Lower leg skin (tissue), 4 donors: Measurements from ENCODE around the gene ANAPC16. TPM values are rescaled to one million over a fixed set of nuclear protein-coding genes. Genes with fewer than 3 reads are reported as not detected.
A peak's percentile ranks its signal among the peaks of the same experiment; 100 is the strongest.

Experiments used
- DNase-seq, 2 donors: peaks; one replicate each; pipeline ENCODE4 v3.0.0-alpha.2; 2019; ENCODE audit warnings: low spot score in 2 of 2
- H3K4me3 ChIP-seq: fragments of 200-600 bp; sonication (generic); 2 replicates; pipeline ENCODE4 v1.5.1; 2017; ENCODE audit warnings: mild to moderate bottlenecking, low read depth; ENCODE audit not compliant: poor library complexity, severe bottlenecking
- POLR2A ChIP-seq, 2 donors: fragments of 450-650 bp; IDR thresholded peaks; one replicate each; pipeline ENCODE4 v1.6.1; 2016 to 2017; ENCODE audit warnings: antibody characterized with exemption in 2 of 2, mild to moderate bottlenecking in 1 of 2, moderate library complexity in 1 of 2
- WGBS, 2 donors: methylation state at CpG; one replicate each; pipeline ENCODE4 v1.1.5; 2018; 5-methylcytosine and 5-hydroxymethylcytosine counted together
- intact Hi-C: fragments of 100-400 bp; cut with DNase I; formaldehyde crosslinking; loops from one replicate; pipeline ENCODE4 v1.15.0; 2023; ENCODE audit warnings: low total_unique reads
- total RNA-seq, 4 donors: library from RNA; depleted of rRNA; stranded (reverse); fragments of >200 nt; gene quantifications; one replicate each; pipeline ENCODE4 v1.1.0, GENCODE V29; 2016
- TF ChIP-seq, protein P1 (sequence below), 3 donors: fragments of 450-650 bp; IDR thresholded peaks; one replicate each; pipeline ENCODE4 v1.5.1; 2016; ENCODE audit warnings: antibody characterized with exemption in 3 of 3, mild to moderate bottlenecking in 3 of 3, moderate library complexity in 2 of 3

The ANAPC16 gene
- total RNA-seq, 4 donors from 2014 or later, result 47.8 to 116 (median 100) TPM

DNA sequence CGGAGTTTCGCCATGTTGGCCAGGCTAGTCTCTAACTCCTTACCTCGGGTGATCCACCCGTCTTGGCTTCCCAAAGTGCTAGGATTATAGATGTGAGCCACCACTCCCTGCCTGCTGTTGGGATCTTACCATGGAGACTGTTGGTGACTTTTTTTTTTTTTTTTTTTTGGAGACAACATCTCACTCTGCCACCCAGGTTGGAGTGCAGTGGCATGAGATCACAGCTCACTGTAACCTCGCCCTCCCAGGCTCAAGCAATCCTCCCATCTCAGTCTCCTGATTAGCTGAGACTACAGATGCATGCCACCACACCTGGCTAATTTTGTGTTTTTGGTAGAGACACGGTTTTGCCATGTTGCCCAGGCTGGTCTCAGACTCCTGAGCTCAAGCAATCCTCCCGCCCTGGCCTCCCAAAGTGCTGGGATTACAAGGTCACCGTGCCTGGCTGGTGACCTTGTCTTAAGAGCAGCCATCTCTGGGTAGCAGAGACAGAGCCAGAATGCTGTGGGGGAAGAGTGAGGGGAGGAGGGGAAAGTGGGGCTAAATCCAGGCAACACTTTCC is 26.0 kb downstream of the ANAPC16 start:
- no peak overlapping the region for H3K4me3 ChIP-seq
- no peak for DNase-seq
- no peak for TF ChIP-seq POLR2A (IDR thresholded peaks at IDR 0.05)
- TF ChIP-seq, protein P1, sequence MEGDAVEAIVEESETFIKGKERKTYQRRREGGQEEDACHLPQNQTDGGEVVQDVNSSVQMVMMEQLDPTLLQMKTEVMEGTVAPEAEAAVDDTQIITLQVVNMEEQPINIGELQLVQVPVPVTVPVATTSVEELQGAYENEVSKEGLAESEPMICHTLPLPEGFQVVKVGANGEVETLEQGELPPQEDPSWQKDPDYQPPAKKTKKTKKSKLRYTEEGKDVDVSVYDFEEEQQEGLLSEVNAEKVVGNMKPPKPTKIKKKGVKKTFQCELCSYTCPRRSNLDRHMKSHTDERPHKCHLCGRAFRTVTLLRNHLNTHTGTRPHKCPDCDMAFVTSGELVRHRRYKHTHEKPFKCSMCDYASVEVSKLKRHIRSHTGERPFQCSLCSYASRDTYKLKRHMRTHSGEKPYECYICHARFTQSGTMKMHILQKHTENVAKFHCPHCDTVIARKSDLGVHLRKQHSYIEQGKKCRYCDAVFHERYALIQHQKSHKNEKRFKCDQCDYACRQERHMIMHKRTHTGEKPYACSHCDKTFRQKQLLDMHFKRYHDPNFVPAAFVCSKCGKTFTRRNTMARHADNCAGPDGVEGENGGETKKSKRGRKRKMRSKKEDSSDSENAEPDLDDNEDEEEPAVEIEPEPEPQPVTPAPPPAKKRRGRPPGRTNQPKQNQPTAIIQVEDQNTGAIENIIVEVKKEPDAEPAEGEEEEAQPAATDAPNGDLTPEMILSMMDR (IDR thresholded peaks at IDR 0.05), result no peak
- intact Hi-C loops, result no loop called here
- 82 to 87% methylated on average over 8 of the region's 8 CpGs for WGBS, 2 donors

DNA sequence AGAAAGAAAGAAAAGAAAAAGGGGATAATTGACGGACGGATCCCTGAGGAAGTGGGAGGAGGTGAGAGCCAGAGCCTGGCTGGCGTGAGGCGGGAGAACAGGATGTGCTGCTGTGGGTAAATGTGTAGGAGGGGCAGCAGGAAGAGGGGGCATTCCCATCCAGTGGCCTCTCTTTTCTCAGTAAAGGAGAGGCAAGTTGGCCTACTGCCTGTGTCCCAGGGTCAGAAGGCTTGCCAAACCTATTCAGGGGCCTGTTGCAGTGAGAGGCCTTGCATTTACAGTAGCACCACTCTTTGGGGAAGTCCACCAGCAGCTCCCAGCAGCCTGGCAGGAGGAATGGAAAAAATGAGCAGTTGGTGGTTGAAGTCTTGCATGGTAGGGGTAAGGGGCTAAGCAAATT is 26.9 kb downstream of the ANAPC16 start:
- peak; percentile 74 to 92 for DNase-seq
- no peak overlapping the region for H3K4me3 ChIP-seq
- intact Hi-C loops, result no loop called here
- TF ChIP-seq, protein P1 (IDR thresholded peaks at IDR 0.05), result no peak
- TF ChIP-seq POLR2A (IDR thresholded peaks at IDR 0.05), result no peak
- WGBS, 2 donors, result 51 to 59% methylated on average over 4 of the region's 4 CpGs

DNA sequence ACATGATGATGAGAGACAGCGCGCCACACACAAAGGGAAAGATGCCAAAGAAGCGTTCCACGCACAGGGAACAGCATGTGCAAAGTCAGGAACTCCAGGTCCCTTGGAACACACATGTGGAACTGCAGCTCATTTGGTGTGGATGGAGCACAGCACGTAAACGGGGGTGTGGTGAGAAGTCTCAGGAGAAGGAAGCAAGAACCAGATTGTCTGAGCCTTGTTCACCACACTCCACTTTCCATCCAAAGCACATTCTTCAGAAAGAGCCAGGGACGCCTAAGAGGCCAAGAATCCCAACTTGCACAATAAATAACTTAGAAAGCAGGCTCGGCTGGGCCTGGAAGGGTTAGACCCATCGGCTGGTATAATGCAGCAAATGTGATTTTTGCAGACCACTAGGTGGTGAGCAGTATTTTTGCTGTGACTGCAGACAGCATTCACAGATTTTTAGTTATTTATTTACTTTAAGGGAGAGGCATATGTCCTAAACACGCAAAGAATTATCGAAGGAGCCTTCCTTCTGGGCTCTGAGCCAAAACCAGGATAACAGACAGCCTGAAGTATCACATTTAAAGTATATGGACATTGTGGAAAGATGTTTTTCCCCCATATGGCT is 28.1 kb downstream of the ANAPC16 start:
- no peak overlapping the region for H3K4me3 ChIP-seq
- peak; percentile 91 to 94 for DNase-seq
- no peak for TF ChIP-seq POLR2A (IDR thresholded peaks at IDR 0.05)
- TF ChIP-seq, protein P1 (IDR thresholded peaks at IDR 0.05), result no peak
- intact Hi-C loops, result no loop called here
- 48 to 53% methylated on average over 11 of the region's 11 CpGs for WGBS, 2 donors

DNA sequence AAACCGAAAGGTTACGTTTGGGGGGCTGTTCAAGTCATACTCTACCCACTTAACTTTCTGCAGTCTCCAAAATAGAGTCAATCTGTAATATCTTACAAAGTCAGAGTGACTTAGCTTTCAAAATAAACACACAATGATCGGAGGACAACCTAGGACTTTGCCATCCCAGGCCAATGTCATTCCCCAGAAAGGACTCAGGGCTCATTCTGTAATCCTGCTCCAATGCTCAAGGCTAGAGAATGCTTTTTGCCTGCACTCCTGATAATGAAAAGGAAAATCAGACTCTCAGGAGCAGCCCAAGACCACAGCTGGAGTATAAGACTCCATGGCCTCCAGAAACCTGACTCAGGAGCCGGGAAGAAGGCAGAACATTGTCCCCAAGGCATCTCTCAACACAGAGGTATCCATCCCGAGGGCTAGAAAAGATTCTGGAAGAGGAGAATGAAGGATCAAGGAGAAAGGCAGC is 28.8 kb downstream of the ANAPC16 start:
- DNase-seq, result no peak
- 57 to 69% methylated on average over 5 of the region's 5 CpGs for WGBS, 2 donors
- intact Hi-C loops, result no loop called here
- no peak overlapping the region for H3K4me3 ChIP-seq
- TF ChIP-seq POLR2A (IDR thresholded peaks at IDR 0.05), result no peak
- TF ChIP-seq, protein P1 (IDR thresholded peaks at IDR 0.05), result no peak

DNA sequence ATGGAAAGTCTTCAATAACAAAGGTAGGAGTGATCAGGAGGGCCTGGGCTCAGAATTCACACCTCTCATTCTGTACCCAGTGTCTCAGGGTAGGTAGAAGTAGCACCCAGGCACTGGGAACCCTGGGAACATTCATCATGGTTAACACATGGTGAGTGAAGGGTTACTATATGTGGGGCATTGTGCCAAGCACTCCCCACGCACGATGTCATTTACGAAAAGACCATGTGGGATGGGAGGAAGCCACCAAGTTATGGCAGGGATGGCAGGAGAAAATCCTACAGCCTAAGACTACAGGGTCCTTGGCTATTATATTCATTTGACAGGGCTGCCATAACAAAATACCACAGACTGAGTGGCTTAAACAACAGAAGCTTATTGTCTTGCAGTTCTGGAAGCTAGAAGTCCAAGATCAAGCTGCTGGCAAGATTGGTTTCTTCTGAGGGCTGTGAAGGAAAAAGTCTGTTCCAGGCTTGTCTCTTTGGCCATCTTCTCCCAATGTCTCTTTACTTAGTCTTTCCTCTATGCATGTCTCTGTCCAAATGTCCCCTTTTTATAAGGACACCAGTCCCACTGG is 30.2 kb downstream of the ANAPC16 start:
- intact Hi-C loops, result no loop called here
- H3K4me3 ChIP-seq, result no peak overlapping the region
- TF ChIP-seq, protein P1 (IDR thresholded peaks at IDR 0.05), result no peak
- TF ChIP-seq POLR2A (IDR thresholded peaks at IDR 0.05), result no peak
- no peak for DNase-seq
- WGBS, 2 donors, result 3 to 11% methylated on average over 3 of the region's 3 CpGs
